ENCODE results near the gene TLE4.

DNA sequence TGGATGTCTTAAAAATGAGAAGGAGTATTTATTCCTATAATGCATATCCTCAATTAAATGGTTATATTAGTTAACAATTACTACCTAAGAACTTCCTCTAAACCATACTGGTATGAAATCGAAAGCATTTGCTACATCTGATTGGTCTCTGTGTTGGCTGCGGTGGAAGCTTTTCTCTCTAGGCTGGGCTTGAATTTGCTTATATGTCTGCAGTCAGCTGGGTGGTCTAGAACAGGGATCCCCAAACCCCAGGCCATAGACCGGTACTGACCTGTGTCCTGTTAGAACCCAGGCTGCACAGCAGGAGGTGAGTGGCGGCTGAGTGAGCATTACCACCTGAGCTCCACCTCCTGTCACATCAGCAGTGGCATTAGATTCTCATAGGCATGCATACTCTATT is 112.3 kb downstream of the TLE4 start:
- TF ChIP-seq, protein P1, sequence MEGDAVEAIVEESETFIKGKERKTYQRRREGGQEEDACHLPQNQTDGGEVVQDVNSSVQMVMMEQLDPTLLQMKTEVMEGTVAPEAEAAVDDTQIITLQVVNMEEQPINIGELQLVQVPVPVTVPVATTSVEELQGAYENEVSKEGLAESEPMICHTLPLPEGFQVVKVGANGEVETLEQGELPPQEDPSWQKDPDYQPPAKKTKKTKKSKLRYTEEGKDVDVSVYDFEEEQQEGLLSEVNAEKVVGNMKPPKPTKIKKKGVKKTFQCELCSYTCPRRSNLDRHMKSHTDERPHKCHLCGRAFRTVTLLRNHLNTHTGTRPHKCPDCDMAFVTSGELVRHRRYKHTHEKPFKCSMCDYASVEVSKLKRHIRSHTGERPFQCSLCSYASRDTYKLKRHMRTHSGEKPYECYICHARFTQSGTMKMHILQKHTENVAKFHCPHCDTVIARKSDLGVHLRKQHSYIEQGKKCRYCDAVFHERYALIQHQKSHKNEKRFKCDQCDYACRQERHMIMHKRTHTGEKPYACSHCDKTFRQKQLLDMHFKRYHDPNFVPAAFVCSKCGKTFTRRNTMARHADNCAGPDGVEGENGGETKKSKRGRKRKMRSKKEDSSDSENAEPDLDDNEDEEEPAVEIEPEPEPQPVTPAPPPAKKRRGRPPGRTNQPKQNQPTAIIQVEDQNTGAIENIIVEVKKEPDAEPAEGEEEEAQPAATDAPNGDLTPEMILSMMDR (IDR thresholded peaks at IDR 0.05; ENCODE audit: insufficient read depth, low read length) = no peak
- TF ChIP-seq GABPA (IDR thresholded peaks at IDR 0.05; ENCODE audit: low read depth) = no peak

All from HL-60 (cell line).